ENCODE measurements around the gene WIF1. TPM values are rescaled to one million over a fixed set of nuclear protein-coding genes. Genes with fewer than 3 reads are reported as not detected.

Gene WIF1, protein sequence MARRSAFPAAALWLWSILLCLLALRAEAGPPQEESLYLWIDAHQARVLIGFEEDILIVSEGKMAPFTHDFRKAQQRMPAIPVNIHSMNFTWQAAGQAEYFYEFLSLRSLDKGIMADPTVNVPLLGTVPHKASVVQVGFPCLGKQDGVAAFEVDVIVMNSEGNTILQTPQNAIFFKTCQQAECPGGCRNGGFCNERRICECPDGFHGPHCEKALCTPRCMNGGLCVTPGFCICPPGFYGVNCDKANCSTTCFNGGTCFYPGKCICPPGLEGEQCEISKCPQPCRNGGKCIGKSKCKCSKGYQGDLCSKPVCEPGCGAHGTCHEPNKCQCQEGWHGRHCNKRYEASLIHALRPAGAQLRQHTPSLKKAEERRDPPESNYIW
- 0.10 TPM for polyA plus RNA-seq (2013, experiment 1 of 2)
- polyA plus RNA-seq (2013, experiment 2 of 2) = 0.12 TPM

DNA sequence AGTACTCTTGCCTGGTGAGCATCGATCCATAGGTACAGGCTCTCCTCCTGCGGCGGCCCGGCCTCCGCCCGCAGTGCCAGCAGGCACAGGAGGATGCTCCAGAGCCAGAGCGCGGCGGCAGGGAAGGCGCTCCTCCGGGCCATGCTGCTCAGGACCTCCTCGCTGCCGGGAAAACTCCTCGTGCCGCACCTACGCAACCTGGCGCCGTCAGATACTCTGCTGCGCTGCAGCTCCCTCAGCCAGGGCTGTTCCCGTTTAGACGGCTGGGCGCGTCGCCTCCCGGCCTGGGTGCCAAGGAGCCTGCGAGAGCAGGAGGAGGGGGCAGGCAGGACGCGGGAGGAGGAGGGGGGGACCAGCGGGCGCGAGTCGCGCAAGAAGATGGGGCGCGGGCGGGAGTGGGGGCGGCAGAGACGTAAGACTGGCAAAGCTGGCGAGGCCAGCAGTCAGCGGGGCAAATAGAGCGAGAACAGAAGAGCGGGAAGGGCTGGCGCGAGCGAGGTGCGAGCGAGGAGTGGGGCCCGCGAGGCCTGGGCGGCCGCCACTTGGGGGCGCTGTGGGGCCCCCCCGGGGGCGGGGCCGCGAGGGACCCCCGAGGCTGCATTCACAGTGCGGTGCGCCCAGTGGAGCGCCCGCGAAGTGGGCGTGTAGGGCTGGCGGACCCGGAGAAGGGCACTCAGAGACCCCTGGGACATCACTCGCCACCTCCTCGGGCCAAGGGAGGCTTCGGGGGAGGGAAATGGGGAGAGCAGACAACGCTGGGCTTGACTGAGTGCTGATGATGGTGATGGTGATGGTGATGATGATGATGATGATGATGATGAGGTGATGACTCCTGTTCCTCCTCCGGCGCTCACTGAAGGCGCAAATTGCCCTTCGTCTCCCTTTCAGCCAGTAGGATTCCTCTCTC lies at the start of gene WIF1:
WIF1 (minus strand) TSS at position 257 of the 907 bp plus-strand sequence; CDS start at position 143, 114 bp downstream.
- peak; percentile 44 for DNase-seq (ENCODE audit: low spot score)
- Histone ChIP-seq H3K4me1 (ENCODE audit: control insufficient read depth in 2 of 2, insufficient read depth in 1 of 2, low read depth in 1 of 2, low read length in 2 of 2) (peaks cover 0 to 2% of the 10 kb centered on the region in 2 donors), H3K4ac (ENCODE audit: low read length) (no peak within 1 kb of the TSS), H2BK5ac (ENCODE audit: low read length) (no peak within 1 kb of the TSS), H2BK15ac (ENCODE audit: low read length) (peak within 1 kb of the TSS; percentile 61), H2BK12ac (ENCODE audit: low read length) (no peak within 1 kb of the TSS), H3K27ac (replicated peaks; ENCODE audit: low read length) (no peak within 1 kb of the TSS), H3K23ac (ENCODE audit: low read depth, low read length, poor library complexity) (peak within 1 kb of the TSS; percentile 40), H3K9ac (ENCODE audit: low read depth, low read length, poor library complexity) (peak within 1 kb of the TSS; percentile 82), H3K9me3 (replicated peaks in 1 of 2; ENCODE audit: control insufficient read depth in 2 of 2, insufficient read depth in 1 of 2, low read depth in 1 of 2, low read length in 2 of 2) (peaks cover 3 to 6% of the 10 kb centered on the region in 2 donors), H3K4me3 (ENCODE audit: low read length in 2 of 2) (peak within 1 kb of the TSS; percentile 30 to 70), H3K14ac (ENCODE audit: low read length) (no peak within 1 kb of the TSS), H3K18ac (ENCODE audit: low read length) (peak within 1 kb of the TSS; percentile 86), H3K4me2 (ENCODE audit: insufficient read depth, low read length, poor library complexity, severe bottlenecking) (peak within 1 kb of the TSS; percentile 95), H4K91ac (ENCODE audit: low read depth, low read length, poor library complexity) (no peak within 1 kb of the TSS), H3K79me1 (ENCODE audit: low read depth, low read length) (peaks cover 2% of the 10 kb centered on the region), H2AFZ (ENCODE audit: low read length) (peak within 1 kb of the TSS; percentile 95), H2AK5ac (ENCODE audit: low read depth, low read length) (peak within 1 kb of the TSS; percentile 11), H3K36me3 (replicated peaks in 1 of 2; ENCODE audit: control insufficient read depth in 2 of 2, insufficient read depth in 2 of 2, low read length in 2 of 2) (no peaks in the 10 kb centered on the region), H2BK120ac (ENCODE audit: low read depth, low read length) (peak within 1 kb of the TSS; percentile 53), H4K8ac (ENCODE audit: low read depth, low read length) (no peak within 1 kb of the TSS), H3K27me3 (ENCODE audit: control insufficient read depth in 3 of 3, insufficient read depth in 3 of 3, low read depth in 1 of 3, low read length in 3 of 3) (peaks cover 0 to 73% (median 21%) of the 10 kb centered on the region in 3 experiments)
- WGBS, 2 donors (ENCODE audit: extremely low coverage in 2 of 2, insufficient read length in 2 of 2, insufficient replicate concordance in 1 of 2) = no CpG with 5 or more reads among the region's 73 CpGs

DNA sequence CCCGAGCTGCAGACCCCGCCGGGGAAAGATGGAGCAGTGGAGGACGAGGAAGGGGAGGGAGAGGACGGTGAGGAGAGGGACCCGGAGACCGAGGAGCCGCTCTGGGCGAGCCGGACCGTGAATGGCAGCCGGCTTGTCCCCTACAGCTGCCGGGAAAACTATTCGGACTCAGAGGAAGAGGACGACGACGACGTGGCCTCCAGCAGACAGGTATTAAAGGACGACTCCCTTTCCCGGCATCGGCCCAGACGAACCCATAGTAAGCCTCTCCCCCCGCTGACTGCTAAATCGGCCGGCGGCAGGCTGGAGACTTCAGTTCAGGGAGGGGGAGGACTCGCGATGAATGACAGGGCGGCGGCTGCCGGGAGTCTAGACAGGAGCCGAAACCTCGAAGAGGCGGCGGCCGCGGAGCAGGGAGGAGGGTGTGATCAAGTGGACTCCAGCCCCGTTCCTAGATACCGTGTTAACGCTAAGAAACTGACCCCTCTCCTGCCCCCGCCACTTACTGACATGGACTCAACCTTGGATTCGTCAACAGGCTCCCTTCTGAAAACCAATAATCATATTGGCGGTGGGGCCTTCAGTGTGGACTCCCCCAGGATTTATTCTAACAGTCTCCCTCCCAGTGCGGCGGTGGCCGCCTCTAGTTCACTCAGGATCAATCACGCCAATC lies 49.2 kb upstream of the WIF1 start:
- no peaks in the 10 kb centered on the region for H3K9me3 ChIP-seq (replicated peaks in 1 of 2; ENCODE audit: control insufficient read depth in 2 of 2, insufficient read depth in 1 of 2, low read depth in 1 of 2, low read length in 2 of 2)
- H3K9ac ChIP-seq (ENCODE audit: low read depth, low read length, poor library complexity) = peak overlapping the region; percentile 84
- peak overlapping the region; percentile 97 for H3K4me2 ChIP-seq (ENCODE audit: insufficient read depth, low read length, poor library complexity, severe bottlenecking)
- H3K27me3 ChIP-seq (ENCODE audit: control insufficient read depth in 3 of 3, insufficient read depth in 3 of 3, low read depth in 1 of 3, low read length in 3 of 3) = peaks cover 0 to 8% (median 2%) of the 10 kb centered on the region in 3 experiments
- DNase-seq (ENCODE audit: low spot score) = peak; percentile 54
- H3K36me3 ChIP-seq (replicated peaks in 1 of 2; ENCODE audit: control insufficient read depth in 2 of 2, insufficient read depth in 2 of 2, low read length in 2 of 2) = peaks cover 0 to 45% of the 10 kb centered on the region in 2 donors
- H3K14ac ChIP-seq (ENCODE audit: low read length) = peak overlapping the region; percentile 6
- H3K18ac ChIP-seq (ENCODE audit: low read length) = peak overlapping the region; percentile 94
- peak overlapping the region; percentile 83 to 95 for H3K4me3 ChIP-seq (ENCODE audit: low read length in 2 of 2)
- peaks cover 5 to 16% of the 10 kb centered on the region in 2 donors for H3K4me1 ChIP-seq (ENCODE audit: control insufficient read depth in 2 of 2, insufficient read depth in 1 of 2, low read depth in 1 of 2, low read length in 2 of 2)
- no peak overlapping the region for H2BK12ac ChIP-seq (ENCODE audit: low read length)
- H4K8ac ChIP-seq (ENCODE audit: low read depth, low read length) = no peak overlapping the region
- H3K23ac ChIP-seq (ENCODE audit: low read depth, low read length, poor library complexity) = no peak overlapping the region
- H3K4ac ChIP-seq (ENCODE audit: low read length) = no peak overlapping the region
- no peak overlapping the region for H2AK5ac ChIP-seq (ENCODE audit: low read depth, low read length)
- no peak overlapping the region for H2BK120ac ChIP-seq (ENCODE audit: low read depth, low read length)
- H3K27ac ChIP-seq (replicated peaks; ENCODE audit: low read length) = no peak overlapping the region
- H2BK15ac ChIP-seq (ENCODE audit: low read length) = peak overlapping the region; percentile 65
- whole genome bisulfite sequencing, 2 donors (ENCODE audit: extremely low coverage in 2 of 2, insufficient read length in 2 of 2, insufficient replicate concordance in 1 of 2) = no CpG with 5 or more reads among the region's 47 CpGs
- no peak overlapping the region for H4K91ac ChIP-seq (ENCODE audit: low read depth, low read length, poor library complexity)
- H3K79me1 ChIP-seq (ENCODE audit: low read depth, low read length) = no peaks in the 10 kb centered on the region
- H2AFZ ChIP-seq (ENCODE audit: low read length) = peak overlapping the region; percentile 96
- H2BK5ac ChIP-seq (ENCODE audit: low read length) = no peak overlapping the region

- H4K8ac ChIP-seq (ENCODE audit: low read depth, low read length) = no peak within 1 kb of the TSS
- peaks cover 0 to 37% of the 10 kb centered on the region in 2 donors for H3K36me3 ChIP-seq (replicated peaks in 1 of 2; ENCODE audit: control insufficient read depth in 2 of 2, insufficient read depth in 2 of 2, low read length in 2 of 2)
- no peak within 1 kb of the TSS for H2AK5ac ChIP-seq (ENCODE audit: low read depth, low read length)
- peak within 1 kb of the TSS; percentile 23 for H3K27ac ChIP-seq (replicated peaks; ENCODE audit: low read length)
- H3K14ac ChIP-seq (ENCODE audit: low read length) = peak within 1 kb of the TSS; percentile 98
- H3K18ac ChIP-seq (ENCODE audit: low read length) = peak within 1 kb of the TSS; percentile 94
- peak within 1 kb of the TSS; percentile 96 for H2AFZ ChIP-seq (ENCODE audit: low read length)
- peak within 1 kb of the TSS; percentile 83 to 95 for H3K4me3 ChIP-seq (ENCODE audit: low read length in 2 of 2)
- H3K79me1 ChIP-seq (ENCODE audit: low read depth, low read length) = no peaks in the 10 kb centered on the region
- peaks cover 5 to 16% of the 10 kb centered on the region in 2 donors for H3K4me1 ChIP-seq (ENCODE audit: control insufficient read depth in 2 of 2, insufficient read depth in 1 of 2, low read depth in 1 of 2, low read length in 2 of 2)
- H3K9ac ChIP-seq (ENCODE audit: low read depth, low read length, poor library complexity) = peak within 1 kb of the TSS; percentile 84
- H2BK120ac ChIP-seq (ENCODE audit: low read depth, low read length) = no peak within 1 kb of the TSS
- no peak within 1 kb of the TSS for H4K91ac ChIP-seq (ENCODE audit: low read depth, low read length, poor library complexity)
- H3K27me3 ChIP-seq (ENCODE audit: control insufficient read depth in 3 of 3, insufficient read depth in 3 of 3, low read depth in 1 of 3, low read length in 3 of 3) = peaks cover 0 to 8% (median 2%) of the 10 kb centered on the region in 3 experiments
- H3K23ac ChIP-seq (ENCODE audit: low read depth, low read length, poor library complexity) = peak within 1 kb of the TSS; percentile 87
- peak within 1 kb of the TSS; percentile 97 for H3K4me2 ChIP-seq (ENCODE audit: insufficient read depth, low read length, poor library complexity, severe bottlenecking)
- H3K4ac ChIP-seq (ENCODE audit: low read length) = no peak within 1 kb of the TSS
- peak; percentile 69 for DNase-seq (ENCODE audit: low spot score)
- H2BK15ac ChIP-seq (ENCODE audit: low read length) = peak within 1 kb of the TSS; percentile 65
- no peak within 1 kb of the TSS for H2BK12ac ChIP-seq (ENCODE audit: low read length)
- peak within 1 kb of the TSS; percentile 94 for H2BK5ac ChIP-seq (ENCODE audit: low read length)
- no CpG with 5 or more reads among the region's 91 CpGs for WGBS, 2 donors (ENCODE audit: extremely low coverage in 2 of 2, insufficient read length in 2 of 2, insufficient replicate concordance in 1 of 2)
- H3K9me3 ChIP-seq (replicated peaks in 1 of 2; ENCODE audit: control insufficient read depth in 2 of 2, insufficient read depth in 1 of 2, low read depth in 1 of 2, low read length in 2 of 2) = no peaks in the 10 kb centered on the region
These were observed 48.5 kb upstream of the WIF1 start, which contains the start of gene LEMD3 for GRCh38 chr12:65169320-65170208. LEMD3 (plus strand) TSS chr12:65169583; CDS start chr12:65169597, 14 bp downstream.

Data from neuronal stem cell (in vitro differentiated cells).